Glomerular visceral epithelial cell (primary cell): ENCODE measurements around the gene RAD1.

Source experiments
- DNase-seq: peaks from one replicate; pipeline ENCODE4 v3.0.0-alpha.2; 2016; ENCODE audit errors: extremely low spot score

Gene RAD1

GRCh38 chr5:34916518-34916917, 1.2 kb upstream of the RAD1 start:
- DNase-seq: no peak

GRCh38 chr5:34915856-34916192, 520 bp upstream of the RAD1 start:
- no peak for DNase-seq

DNA sequence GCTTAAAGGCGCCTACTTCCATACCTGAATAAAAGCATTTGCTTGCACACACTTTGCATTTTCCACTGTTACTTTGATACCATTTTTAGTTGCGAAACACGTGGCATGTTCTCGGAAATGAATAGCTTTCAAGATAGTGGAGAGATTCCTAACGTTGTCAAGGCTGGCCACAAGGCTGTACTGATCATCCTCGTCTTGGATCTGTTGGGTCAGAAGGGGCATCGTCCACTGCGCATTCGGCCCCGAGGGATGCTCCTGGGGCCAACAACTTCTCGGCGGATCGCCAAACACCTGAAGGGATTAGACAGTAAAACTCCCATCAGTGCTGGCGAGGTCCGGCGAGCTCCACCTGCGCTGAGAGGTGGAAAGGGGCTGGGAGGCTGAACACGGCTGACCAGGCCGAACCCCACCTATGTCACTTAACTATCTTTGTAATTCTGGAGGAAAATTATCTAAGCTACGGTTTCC, 599 bp downstream of the RAD1 start:
- peak; percentile 41 for DNase-seq

- DNase-seq: no peak
Observed at GRCh38 chr5:34913072-34913471, 2.2 kb downstream of the RAD1 start.

DNA sequence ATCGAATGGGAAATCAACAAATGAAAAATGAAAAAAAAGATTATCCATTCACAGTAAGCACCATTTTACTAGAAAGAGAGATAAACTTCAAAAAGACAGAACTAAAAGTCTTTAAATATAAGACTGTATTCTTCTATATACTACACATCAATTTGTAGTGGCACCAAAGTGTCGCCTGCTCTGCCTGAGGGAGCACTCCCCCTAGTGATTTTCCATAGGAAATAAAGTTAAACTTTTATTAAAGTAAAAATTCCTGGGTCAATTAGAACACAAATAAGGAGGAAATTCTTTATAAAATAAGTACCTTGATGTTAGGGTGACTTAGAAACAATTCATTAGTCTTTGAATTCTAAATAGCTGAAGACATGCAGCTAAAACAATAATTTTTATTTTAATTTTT, 9.7 kb downstream of the RAD1 start:
- DNase-seq: no peak

GRCh38 chr5:34903260-34903659, 12.0 kb downstream of the RAD1 start:
- no peak for DNase-seq

DNA sequence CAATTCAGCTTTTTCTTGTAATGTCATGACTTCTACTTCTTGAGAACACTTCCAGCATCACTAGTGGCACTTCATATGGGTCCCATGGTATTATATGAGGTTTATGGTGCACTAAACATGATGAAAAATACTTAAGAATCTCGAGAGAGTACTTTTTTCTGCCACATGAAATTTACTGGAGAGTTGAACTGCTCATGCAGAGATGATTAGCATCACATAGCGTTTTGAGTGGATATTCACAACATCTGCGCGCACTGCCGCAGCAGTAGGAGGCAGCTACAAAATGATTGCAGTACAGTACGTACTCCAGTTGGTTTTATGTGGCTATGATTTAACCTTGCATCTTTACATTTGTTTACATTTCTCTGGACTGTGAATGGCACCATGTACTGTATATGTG, 14.7 kb downstream of the RAD1 start:
- no peak for DNase-seq

DNA sequence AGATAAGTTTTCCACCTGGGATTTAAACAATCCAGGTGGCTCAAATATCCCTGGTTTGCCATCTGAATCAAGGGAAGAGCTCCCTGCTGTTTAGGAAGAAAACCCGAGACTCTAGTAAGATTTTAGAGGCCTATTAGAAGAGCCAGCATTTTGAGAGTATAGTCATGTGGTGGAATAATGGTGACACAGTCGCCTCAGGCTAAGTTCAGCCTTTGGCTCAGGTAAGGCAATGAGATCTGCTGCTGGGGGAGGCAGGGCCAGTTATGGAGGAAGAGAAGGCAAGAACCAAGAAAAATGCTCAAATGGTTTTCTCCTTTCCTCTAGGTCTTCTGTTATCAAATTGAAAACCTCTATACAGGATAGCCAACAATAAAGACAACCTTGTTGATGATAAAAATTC, 16.2 kb downstream of the RAD1 start:
- no peak for DNase-seq

- peak; percentile 76 for DNase-seq
Observed at GRCh38 chr5:34898258-34898895, 16.9 kb downstream of the RAD1 start.

- DNase-seq: no peak
Observed at GRCh38 chr5:34897646-34898045, 17.7 kb downstream of the RAD1 start.

DNA sequence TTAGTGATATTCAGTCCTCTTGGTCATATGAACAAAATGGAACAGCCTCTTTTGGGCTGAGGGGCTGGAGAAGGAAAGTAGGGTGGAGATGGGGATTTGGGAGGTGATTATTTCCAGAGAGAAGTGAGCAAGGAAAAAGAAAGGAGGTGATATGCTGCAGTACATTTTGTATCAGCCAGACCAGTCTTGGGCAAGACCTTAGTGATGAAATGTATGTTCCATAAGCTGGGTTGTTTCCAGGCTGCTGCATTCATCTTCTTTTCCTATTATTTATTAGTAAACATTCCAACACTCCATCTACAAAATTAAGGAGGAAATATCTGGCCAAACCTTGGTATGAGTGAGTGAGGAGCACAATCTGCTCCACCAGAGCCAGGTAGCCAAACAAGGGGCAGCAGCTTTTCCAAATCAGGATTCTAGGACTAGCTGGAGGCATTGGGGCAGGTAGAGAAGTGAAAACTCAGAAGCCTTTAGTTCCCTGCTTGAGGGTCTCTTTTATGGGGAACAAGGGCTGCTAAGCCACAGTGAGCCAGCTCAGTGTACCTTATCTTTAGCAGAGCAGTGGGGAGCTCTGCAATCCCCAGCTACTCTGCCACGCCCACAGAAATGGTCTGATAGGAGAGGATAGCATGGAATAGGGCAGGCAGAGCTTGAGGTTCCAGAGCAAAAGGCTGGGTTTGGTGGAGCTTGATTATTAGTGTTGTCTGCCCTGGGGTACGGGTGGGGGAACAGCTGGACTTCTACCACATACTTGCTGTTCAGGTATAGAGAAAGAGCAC, 19.5 kb downstream of the RAD1 start:
- no peak for DNase-seq

DNA sequence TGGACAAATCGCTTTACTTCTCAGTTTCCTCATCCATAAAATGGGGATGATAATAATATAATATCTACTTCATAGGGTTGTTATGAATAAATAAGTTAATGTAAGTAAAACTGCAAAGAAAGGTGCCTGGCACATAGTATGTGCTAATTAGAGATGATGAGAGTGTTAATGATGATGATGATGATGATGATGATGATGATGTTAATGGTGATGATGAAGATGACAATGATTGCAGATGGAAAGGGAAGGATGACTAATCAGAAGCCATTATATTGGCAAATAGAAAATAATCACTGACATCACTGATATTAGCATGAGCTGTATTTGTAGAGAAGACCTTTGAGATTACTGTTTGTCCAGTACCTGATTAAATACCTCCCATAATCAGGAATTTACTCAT, 20.6 kb downstream of the RAD1 start:
- no peak for DNase-seq

- DNase-seq: no peak
Observed at GRCh38 chr5:34892414-34892813, 22.9 kb downstream of the RAD1 start.

GRCh38 chr5:34891981-34892380, 23.3 kb downstream of the RAD1 start:
- DNase-seq: no peak

- DNase-seq: no peak
Observed at GRCh38 chr5:34889394-34889793, 25.9 kb downstream of the RAD1 start.

- peak; percentile 36 for DNase-seq
Observed at GRCh38 chr5:34886392-34887119, 28.7 kb downstream of the RAD1 start.

DNA sequence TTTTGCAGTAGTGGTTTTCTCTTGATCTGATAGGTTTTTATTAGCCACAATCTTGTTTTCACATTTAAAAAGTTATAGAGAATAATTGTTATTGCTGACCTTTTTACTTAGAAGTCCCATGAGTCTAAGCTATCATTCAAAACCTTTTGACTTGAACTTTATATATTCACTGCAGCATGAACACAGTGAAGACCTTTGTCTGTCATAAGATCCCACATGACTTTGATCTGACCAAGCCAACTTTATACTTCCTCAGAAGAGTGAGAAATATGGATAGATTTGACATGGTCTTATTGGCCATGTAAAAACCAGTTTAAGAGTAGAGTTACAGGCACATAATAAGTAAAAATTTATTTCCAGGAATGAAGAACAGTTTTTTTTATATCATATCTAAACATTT, 34.1 kb downstream of the RAD1 start:
- no peak for DNase-seq

DNA sequence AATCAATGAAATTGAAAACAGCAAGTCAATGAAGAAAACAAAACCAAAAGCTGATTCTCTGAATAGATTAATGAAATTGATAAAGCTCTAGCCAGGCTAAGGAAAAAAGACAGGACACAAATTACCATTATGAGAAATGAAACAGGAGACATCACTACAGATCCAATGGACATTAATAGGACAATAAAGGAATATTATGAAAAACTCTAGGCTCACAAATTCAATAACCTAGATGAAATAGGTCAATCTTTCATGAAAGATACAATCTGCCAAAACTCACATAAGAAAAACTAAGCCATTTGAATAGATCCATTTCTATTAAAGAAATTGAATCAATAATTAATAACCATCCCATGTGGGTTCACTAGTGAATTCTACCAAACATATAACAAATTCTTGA, 39.0 kb downstream of the RAD1 start:
- no peak for DNase-seq

GRCh38 chr5:34870382-34870781, 44.9 kb downstream of the RAD1 start:
- no peak for DNase-seq

GRCh38 chr5:34869256-34869655, 46.0 kb downstream of the RAD1 start:
- DNase-seq: no peak

- no peak for DNase-seq
Observed at GRCh38 chr5:34868791-34869190, 46.5 kb downstream of the RAD1 start.

- DNase-seq: no peak
Observed at GRCh38 chr5:34867660-34868059, 47.6 kb downstream of the RAD1 start.

DNA sequence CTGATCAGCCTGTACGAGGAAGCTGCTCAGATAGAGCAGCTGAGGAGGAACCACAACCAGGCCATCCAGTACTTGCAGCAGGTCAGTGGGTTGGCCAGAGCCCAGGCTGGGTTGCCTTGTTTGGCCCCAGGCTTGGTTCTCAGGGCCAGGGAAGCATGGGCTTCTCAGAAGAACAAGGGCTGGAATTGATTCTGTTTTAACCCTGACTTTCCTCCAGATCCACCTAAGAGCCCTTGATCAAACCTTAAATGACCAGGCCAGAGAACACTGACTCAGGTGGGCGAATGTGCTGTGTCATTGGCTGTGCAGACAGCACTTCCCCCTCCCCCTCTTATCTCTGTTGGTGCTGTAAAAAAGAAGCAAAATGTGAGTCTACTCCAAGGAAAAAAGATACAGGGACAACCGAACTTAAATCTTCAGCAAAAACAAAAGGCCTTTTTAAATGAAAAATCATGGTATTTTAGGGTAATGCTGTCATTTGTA, 48.3 kb downstream of the RAD1 start:
- no peak for DNase-seq
